HL-60 (cell line): Measurements from ENCODE around the gene CLDN10.

ENCODE experiments used
- CTCF ChIP-seq: IDR thresholded peaks from one replicate; pipeline ENCODE4 v1.5.1; 2011; ENCODE audit warnings: low read length, control low read depth, inconsistent platforms; ENCODE audit not compliant: insufficient read depth
- REST ChIP-seq: IDR thresholded peaks from 2 replicates; pipeline ENCODE4 v1.6.1; 2012; ENCODE audit warnings: low read depth; ENCODE audit not compliant: insufficient replicate concordance

GRCh38 chr13:95547531-95548167 is 4.9 kb upstream of the CLDN10 start:
- TF ChIP-seq CTCF (no peak), REST (no peak)
